NCI-H82 (cell line): ENCODE results near the gene IGFBP7.

ENCODE experiments used
- DNase-seq: peaks from one replicate; lab custom pipeline; 2025; lab: John Stamatoyannopoulos, UW

The IGFBP7 gene

DNA sequence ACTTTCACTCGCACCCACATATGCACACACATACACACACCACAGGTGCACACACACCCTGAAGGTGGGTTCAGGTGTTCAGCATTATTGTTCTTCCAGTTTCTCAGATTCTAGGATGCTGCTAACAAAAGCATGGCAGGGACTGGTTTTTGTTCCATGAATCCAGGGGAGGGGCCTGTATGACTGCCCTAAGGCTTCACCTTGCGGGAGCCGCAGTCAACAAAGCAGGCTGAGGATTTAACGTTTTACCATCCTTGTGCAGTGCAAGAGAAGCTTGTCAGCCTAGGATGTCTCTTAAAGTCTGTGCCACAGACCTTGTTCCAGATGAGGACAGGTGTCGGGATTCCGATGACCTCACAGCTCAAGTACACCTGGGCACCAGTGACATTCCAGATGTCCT lies 69.7 kb downstream of the IGFBP7 start:
- no peak for DNase-seq

DNA sequence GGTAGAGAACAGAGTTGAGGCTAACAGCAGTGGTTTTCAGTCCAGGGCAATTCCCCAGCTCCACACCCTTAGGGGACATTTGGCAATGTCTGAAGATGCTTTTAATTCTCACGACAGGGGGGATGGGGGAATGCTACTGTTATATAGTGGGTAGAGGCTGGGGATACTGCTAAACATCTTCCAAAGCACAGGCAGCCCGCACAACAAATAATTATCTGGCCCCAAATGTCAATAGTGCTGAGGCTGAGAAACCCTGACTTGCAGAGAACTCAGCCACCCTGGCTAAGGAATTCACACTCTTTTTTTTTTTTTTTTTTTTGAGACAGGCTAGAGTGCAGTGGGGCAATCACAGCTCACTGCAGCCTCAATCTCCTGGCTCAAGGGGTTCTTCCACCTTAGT lies 70.8 kb downstream of the IGFBP7 start:
- no peak for DNase-seq

DNA sequence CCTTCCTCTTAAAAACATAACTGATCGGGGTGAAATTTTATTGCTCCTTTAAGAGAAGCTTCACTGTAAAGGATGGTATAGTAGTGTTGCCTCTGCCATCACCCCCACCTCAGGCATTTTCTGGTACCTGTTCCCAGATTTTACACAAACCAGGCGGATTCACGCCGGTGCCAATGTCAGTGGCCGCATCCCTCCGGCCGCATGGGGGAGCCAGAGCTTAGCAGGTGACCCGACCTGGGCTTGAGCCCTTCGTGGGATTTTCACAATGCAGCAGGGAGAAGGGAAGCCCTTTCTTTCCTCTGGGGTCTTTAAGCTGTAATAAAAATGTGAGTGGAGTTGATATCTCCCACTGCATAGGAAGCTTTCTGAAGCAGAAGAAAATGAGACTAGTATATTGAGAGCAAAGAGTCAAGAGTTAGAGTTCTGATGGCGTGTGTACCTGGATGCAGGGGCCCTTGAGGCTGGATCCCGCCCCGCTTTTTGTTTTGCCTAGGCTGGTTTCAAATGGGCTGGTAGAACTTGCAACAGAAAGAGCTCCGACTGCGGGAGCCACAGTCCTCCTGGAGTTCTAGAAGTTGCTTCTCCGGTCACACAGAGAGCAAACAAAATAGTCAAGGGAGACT lies 72.1 kb downstream of the IGFBP7 start:
- peak; percentile 62 for DNase-seq

GRCh38 chr4:57034520-57034919 lies 75.7 kb downstream of the IGFBP7 start:
- no peak for DNase-seq

DNA sequence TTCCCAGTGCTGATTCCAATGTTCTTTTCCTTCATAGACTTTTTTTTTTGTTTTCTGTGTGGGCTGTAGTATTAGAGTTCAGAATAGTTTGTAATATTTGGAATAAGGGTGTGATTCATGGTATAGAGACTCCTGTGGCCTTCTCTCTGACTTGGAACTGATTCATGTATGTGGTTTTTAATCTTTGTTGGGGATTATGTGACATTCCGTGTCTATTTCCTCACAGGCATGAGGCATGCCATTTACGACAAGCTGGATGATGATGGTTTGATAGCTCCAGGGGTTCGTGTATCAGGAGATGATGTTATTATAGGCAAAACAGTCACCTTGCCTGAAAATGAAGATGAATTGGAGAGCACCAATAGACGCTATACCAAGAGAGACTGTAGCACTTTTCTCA lies 87.1 kb downstream of the IGFBP7 start:
- no peak for DNase-seq

DNA sequence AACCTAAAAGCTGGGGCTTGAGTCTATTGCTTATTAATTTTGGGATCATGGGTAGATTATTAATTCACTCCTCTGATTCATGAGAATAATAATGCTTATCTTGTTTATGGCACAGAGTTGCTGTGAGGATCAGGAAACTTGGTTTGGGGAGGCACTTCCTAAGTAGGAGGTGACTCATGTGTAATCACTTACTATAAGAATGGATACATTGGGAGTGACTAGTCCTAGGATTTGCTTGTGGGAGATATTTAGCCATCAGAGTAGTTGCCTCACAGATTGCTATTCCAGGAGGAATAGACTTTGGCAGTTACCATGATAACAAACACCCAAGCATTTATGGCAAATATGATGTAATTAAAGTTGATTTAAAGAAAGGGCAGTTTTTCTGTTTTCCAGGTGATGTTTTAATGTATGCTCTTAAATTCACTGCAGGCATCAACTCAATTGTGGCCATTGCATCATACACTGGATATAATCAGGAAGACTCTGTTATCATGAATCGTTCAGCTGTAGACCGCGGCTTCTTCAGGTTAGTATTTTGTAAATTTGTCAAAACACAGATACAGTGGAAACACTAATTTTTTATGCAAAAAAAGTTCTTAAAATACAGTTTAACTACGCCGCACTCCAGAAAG lies 89.6 kb downstream of the IGFBP7 start:
- no peak for DNase-seq

DNA sequence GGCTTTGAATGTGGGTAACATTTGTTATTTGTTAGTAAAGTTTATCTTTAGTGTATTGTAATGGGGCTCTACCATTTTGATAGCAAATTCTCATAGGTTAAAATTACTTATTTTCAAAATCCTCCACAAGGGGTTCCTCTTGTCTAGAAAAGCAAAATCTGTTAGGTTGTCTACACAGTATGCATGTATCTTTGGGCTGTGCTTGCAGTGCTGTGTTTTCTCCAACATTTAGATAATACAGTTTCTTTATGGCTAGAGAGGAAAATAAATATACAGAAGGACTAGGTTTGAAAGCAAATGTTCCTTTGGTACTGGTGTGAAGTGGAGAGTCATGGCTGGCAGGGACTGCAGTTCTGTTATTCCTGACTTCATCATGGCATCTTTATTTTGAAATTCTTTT lies 91.2 kb downstream of the IGFBP7 start:
- DNase-seq: no peak

DNA sequence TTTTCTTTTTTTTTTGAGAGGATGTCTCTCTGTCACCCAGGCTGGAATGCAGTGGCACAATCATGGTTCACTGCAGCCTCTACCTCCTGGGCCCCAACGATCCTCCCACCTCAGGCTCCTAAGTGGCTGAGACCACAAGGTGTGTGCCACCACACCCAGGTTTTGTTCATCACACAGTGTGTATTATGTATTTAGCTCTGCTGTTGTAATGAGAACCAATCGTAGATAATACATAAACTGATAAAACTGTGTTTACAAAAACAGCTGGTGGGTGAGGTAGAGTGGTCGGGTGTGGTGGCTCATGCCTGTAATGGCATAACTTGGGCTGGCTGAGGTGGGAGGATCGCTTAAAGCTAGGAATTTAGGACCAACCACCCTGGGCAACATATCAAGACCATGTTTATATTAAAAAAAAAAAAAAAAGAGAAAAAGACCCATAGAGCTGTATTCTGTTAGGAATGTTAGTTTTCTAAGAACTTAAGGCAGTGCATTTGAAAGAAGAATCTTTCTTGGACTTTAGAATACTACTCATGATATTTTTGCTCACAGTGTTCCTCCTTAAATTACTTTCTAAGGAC lies 96.6 kb downstream of the IGFBP7 start:
- DNase-seq: no peak

DNA sequence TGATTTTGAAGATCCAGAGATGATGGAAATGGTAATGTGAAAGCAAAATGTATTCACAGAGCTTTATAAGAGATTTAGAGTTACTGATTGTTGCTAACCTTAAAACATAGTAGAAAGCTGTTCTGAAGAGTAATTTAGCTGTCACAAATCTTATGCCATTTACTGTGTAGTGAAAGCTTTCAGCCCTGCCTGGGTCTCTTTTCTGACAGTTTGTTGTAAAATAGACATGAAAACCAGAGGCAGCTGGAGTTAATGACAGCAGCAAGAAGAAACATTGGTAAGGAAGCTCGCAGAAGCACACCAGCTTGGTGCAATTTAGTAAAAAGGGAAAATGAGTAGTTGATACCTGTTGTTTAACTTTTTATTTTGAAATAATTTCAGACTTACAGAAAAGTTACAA lies 110.4 kb downstream of the IGFBP7 start:
- no peak for DNase-seq

- no peak for DNase-seq
These were observed 114.7 kb downstream of the IGFBP7 start for GRCh38 chr4:56995525-56995924.

DNA sequence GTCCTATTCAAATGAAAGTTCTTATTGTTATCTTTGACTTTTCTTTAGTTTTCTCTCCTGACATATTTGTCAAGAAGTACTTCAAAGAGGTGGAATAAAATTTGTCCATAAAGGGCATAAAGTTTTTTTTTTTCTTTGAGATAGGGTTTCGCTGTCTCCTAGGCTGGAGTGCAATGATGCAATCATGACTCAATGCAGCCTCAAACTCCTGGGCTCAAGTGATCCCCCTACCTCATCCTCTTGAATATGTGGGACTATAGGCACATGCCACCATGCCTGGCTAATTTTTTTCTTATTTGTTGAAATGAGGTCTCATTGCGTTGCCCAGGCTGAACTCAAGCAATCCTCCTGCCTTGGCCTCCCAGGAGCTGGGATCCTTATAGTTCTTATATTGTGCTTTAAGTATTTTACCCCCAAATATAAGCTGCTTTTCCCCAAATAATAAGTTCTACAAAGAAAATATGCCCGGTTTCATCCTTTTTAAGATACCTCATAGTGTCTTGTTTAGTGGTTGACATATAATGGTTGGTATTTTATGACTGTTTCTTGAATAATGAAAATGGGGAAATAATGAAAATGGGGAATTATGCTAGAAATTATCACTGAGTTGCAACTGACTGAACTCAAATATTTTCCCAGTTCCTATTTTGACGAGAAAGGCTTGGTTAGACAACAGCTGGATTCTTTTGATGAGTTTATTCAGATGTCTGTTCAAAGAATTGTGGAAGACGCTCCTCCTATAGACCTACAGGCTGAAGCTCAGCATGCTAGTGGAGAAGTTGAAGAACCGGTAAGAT lies 119.9 kb downstream of the IGFBP7 start:
- no peak for DNase-seq

GRCh38 chr4:56986952-56987351 lies 123.2 kb downstream of the IGFBP7 start:
- no peak for DNase-seq

- DNase-seq: no peak
These were observed 124.0 kb downstream of the IGFBP7 start for GRCh38 chr4:56986192-56986591.

- no peak for DNase-seq
These were observed 128.4 kb downstream of the IGFBP7 start for GRCh38 chr4:56981795-56982201.
